SK-N-SH (cell line): Measurements from ENCODE around the gene U2AF1L4. TPM values are rescaled to one million over a fixed set of nuclear protein-coding genes. Genes with fewer than 3 reads are reported as not detected.

Source experiments
- CTCF ChIA-PET: fragments of 300-600, 350-600 bp; formaldehyde crosslinking; extraction: SDS; loops from one replicate; lab custom pipeline; 2021; lab: Yijun Ruan, JAX
- POLR2A ChIA-PET: fragments of 350-600 bp; sonication (Branson Sonifier 250); formaldehyde crosslinking; extraction: SDS; loops from one replicate; lab custom pipeline; 2020; ENCODE audit warnings: antibody characterized with exemption, inconsistent platforms; lab: Yijun Ruan, JAX
- DNase-seq: peaks from one replicate; pipeline ENCODE4 v3.0.0; 2012
- H2AFZ ChIP-seq: fragments of 200-600 bp; sonication (generic); 2 replicates; pipeline ENCODE4 v1.8.1; 2016; ENCODE audit warnings: antibody characterized with exemption, mild to moderate bottlenecking, low read depth
- H3F3A ChIP-seq: fragments of 200-600 bp; sonication (generic); replicated peaks from 2 replicates; pipeline ENCODE3; 2016; ENCODE audit warnings: antibody characterized with exemption, mild to moderate bottlenecking; ENCODE audit not compliant: insufficient read depth
- H3K27ac ChIP-seq, 2 experiments: fragments of 200-500 bp in 1 of 2; fragments of 200-600 bp in 1 of 2; sonication (Bioruptor generic) in 1 of 2; sonication (generic), shearing (Covaris generic) in 1 of 2; 2 replicates each; pipeline versions ENCODE4 v1.5.1 to v1.6.1; 2014 to 2016; ENCODE audit warnings: low read depth in 2 of 2, inconsistent platforms in 1 of 2, low read length in 1 of 2, mild to moderate bottlenecking in 1 of 2, mixed read lengths in 1 of 2
- H3K27me3 ChIP-seq: fragments of 200-600 bp; sonication (generic), shearing (Covaris generic); 2 replicates; pipeline ENCODE4 v1.6.1; 2016; ENCODE audit warnings: mixed run types; ENCODE audit not compliant: insufficient read depth
- H3K36me3 ChIP-seq, 2 experiments: fragments of 200-500 bp in 1 of 2; fragments of 200-600 bp in 1 of 2; sonication (Bioruptor generic) in 1 of 2; sonication (generic) in 1 of 2; replicated peaks in 1 of 2; 2 replicates each; pipeline versions ENCODE3 to v1.5.1; 2014 to 2016; ENCODE audit warnings: low read length in 1 of 2, mild to moderate bottlenecking in 1 of 2; ENCODE audit not compliant: insufficient read depth in 2 of 2, control insufficient read depth in 1 of 2
- H3K4me1 ChIP-seq, 2 experiments: fragments of 200-500 bp in 1 of 2; fragments of 200-600 bp in 1 of 2; sonication (Bioruptor generic) in 1 of 2; sonication (generic), shearing (Covaris generic) in 1 of 2; 2 replicates each; pipeline versions ENCODE4 v1.5.1 to v1.6.1; 2014 to 2016; ENCODE audit warnings: low read depth in 1 of 2, low read length in 1 of 2, mixed run types in 1 of 2; ENCODE audit not compliant: insufficient read depth in 2 of 2, control insufficient read depth in 1 of 2
- H3K4me2 ChIP-seq: fragments of 200-600 bp; sonication (generic), shearing (Covaris generic); 2 replicates; pipeline ENCODE4 v1.6.1; 2017; ENCODE audit warnings: mixed run types
- H3K4me3 ChIP-seq, 2 experiments: fragments of 200-500 bp in 1 of 2; fragments of 200-600 bp in 1 of 2; sonication (Bioruptor generic) in 1 of 2; sonication (generic), shearing (Covaris generic) in 1 of 2; 2 replicates each; pipeline versions ENCODE4 v1.5.1 to v1.8.1; 2014 to 2016; ENCODE audit warnings: low read depth in 2 of 2, inconsistent platforms in 1 of 2, low read length in 1 of 2, mild to moderate bottlenecking in 1 of 2, mixed read lengths in 1 of 2, moderate library complexity in 1 of 2
- H3K79me2 ChIP-seq: fragments of 200-600 bp; sonication (generic); 2 replicates; pipeline ENCODE4 v1.8.1; 2017; ENCODE audit warnings: mild to moderate bottlenecking; ENCODE audit not compliant: insufficient read depth
- H3K9ac ChIP-seq: fragments of 200-600 bp; sonication (generic); 2 replicates; pipeline ENCODE4 v1.6.1; 2017; ENCODE audit warnings: mixed run types
- H3K9me2 ChIP-seq: fragments of 200-600 bp; sonication (generic); 2 replicates; pipeline ENCODE4 v1.6.1; 2017; ENCODE audit warnings: mixed run types
- H3K9me3 ChIP-seq: fragments of 200-600 bp; sonication (generic); 2 replicates; pipeline ENCODE4 v1.6.1; 2017; ENCODE audit warnings: mixed run types, mild to moderate bottlenecking, moderate library complexity
- H4K20me1 ChIP-seq: fragments of 200-600 bp; sonication (generic); 2 replicates; pipeline ENCODE4 v1.6.1; 2017; ENCODE audit warnings: mild to moderate bottlenecking, mixed run types; ENCODE audit not compliant: insufficient read depth
- CTCF ChIP-seq: fragments of 200-600 bp; sonication (generic); IDR thresholded peaks from 2 replicates; pipeline ENCODE4 v1.6.1; 2017; ENCODE audit warnings: antibody characterized with exemption, mild to moderate bottlenecking, moderate library complexity
- FOXJ3 ChIP-seq: sonication (generic); formaldehyde crosslinking; IDR thresholded peaks from 2 replicates; pipeline ENCODE4 v1.5.1; 2020; ENCODE audit warnings: mild to moderate bottlenecking, missing genetic modification reagents
- JUND ChIP-seq: IDR thresholded peaks from 2 replicates; pipeline ENCODE4 v1.4.0; 2012
- MXI1 ChIP-seq: IDR thresholded peaks from 2 replicates; pipeline ENCODE4 v1.6.1; 2012; ENCODE audit warnings: mild to moderate bottlenecking, low read depth, low read length, improper control_type of control experiment
- NFIC ChIP-seq: IDR thresholded peaks from 2 replicates; pipeline ENCODE4 v1.4.0; 2012; ENCODE audit warnings: borderline replicate concordance
- NRF1 ChIP-seq: IDR thresholded peaks from 2 replicates; pipeline ENCODE4 v1.6.1; 2012; ENCODE audit warnings: low read depth, mild to moderate bottlenecking, low read length
- RFX5 ChIP-seq: IDR thresholded peaks from 2 replicates; pipeline ENCODE4 v1.6.1; 2012; ENCODE audit warnings: mild to moderate bottlenecking, improper control_type of control experiment, low read length
- SMC3 ChIP-seq: IDR thresholded peaks from 2 replicates; pipeline ENCODE4 v1.6.1; 2012; ENCODE audit warnings: low read depth, low read length, improper control_type of control experiment
- TEAD4 ChIP-seq: IDR thresholded peaks from 2 replicates; pipeline ENCODE4 v1.4.0; 2012; ENCODE audit warnings: mild to moderate bottlenecking, borderline replicate concordance; ENCODE audit not compliant: insufficient read depth
- WGBS: methylation state at CpG from one replicate; pipeline ENCODE4 v1.1.6; 2017; ENCODE audit warnings: low lambda C conversion rate; 5-methylcytosine and 5-hydroxymethylcytosine counted together
- polyA plus RNA-seq, 3 experiments: library from polyadenylated mRNA; depleted of rRNA; stranded (reverse); fragments of >200 nt; gene quantifications; 2 replicates each; pipeline ENCODE4 v1.2.3, GENCODE V29; 2012
- TF ChIP-seq, protein P1 (sequence below): IDR thresholded peaks from 2 replicates; pipeline ENCODE4; 2012
- TF ChIP-seq, protein P2 (sequence below): IDR thresholded peaks from 2 replicates; pipeline ENCODE4 v1.4.0; 2012; ENCODE audit warnings: low read depth, borderline replicate concordance
- TF ChIP-seq, protein P3 (sequence below): IDR thresholded peaks from 2 replicates; pipeline ENCODE4 v1.4.0; 2012; ENCODE audit warnings: low read depth, borderline replicate concordance

The U2AF1L4 gene
- polyA plus RNA-seq, 1 of the 3 experiments (the other 2 are of a cell fraction), result 25.9 TPM

- ChIA-PET POLR2A (no interaction called here), CTCF (interaction anchor here (1.0 kb wide), 1 partner anchor 85 kb away, joined by 3 read pairs; no protein-coding TSS in a partner anchor)
- Histone ChIP-seq H3K36me3 (peaks cover 4 to 73% of the 10 kb centered on the region in 2 experiments), H3F3A (peaks cover under 1% of the 10 kb centered on the region), H4K20me1 (no peaks in the 10 kb centered on the region), H3K9ac (no peak overlapping the region)
- WGBS, result 87% methylated on average over 5 of the region's 5 CpGs
- TF ChIP-seq NRF1, result no peak
- TF ChIP-seq NFIC, result no peak
- no peak for TF ChIP-seq SMC3
- TF ChIP-seq TEAD4, result no peak
- TF ChIP-seq MXI1, result no peak
- TF ChIP-seq RFX5, result no peak
- TF ChIP-seq, protein P1, sequence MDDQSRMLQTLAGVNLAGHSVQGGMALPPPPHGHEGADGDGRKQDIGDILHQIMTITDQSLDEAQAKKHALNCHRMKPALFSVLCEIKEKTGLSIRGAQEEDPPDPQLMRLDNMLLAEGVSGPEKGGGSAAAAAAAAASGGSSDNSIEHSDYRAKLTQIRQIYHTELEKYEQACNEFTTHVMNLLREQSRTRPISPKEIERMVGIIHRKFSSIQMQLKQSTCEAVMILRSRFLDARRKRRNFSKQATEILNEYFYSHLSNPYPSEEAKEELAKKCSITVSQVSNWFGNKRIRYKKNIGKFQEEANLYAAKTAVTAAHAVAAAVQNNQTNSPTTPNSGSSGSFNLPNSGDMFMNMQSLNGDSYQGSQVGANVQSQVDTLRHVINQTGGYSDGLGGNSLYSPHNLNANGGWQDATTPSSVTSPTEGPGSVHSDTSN, result no peak
- TF ChIP-seq, protein P2, sequence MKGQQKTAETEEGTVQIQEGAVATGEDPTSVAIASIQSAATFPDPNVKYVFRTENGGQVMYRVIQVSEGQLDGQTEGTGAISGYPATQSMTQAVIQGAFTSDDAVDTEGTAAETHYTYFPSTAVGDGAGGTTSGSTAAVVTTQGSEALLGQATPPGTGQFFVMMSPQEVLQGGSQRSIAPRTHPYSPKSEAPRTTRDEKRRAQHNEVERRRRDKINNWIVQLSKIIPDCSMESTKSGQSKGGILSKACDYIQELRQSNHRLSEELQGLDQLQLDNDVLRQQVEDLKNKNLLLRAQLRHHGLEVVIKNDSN, result no peak
- TF ChIP-seq, protein P3, sequence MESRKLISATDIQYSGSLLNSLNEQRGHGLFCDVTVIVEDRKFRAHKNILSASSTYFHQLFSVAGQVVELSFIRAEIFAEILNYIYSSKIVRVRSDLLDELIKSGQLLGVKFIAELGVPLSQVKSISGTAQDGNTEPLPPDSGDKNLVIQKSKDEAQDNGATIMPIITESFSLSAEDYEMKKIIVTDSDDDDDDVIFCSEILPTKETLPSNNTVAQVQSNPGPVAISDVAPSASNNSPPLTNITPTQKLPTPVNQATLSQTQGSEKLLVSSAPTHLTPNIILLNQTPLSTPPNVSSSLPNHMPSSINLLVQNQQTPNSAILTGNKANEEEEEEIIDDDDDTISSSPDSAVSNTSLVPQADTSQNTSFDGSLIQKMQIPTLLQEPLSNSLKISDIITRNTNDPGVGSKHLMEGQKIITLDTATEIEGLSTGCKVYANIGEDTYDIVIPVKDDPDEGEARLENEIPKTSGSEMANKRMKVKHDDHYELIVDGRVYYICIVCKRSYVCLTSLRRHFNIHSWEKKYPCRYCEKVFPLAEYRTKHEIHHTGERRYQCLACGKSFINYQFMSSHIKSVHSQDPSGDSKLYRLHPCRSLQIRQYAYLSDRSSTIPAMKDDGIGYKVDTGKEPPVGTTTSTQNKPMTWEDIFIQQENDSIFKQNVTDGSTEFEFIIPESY, result no peak
- TF ChIP-seq, all 33 proteins: peak for 0
- DNase-seq, result no peak
- H3K4me1 ChIP-seq, result peaks cover 0 to 5% of the 10 kb centered on the region in 2 experiments; a peak in 1 of 4 replicates
- H2AFZ ChIP-seq, result no peak overlapping the region
- H3K9me2 ChIP-seq, result no peaks in the 10 kb centered on the region
- H3K27ac ChIP-seq, result no peak overlapping the region
- no peaks in the 10 kb centered on the region for H3K79me2 ChIP-seq
- no peaks in the 10 kb centered on the region for H3K27me3 ChIP-seq
- no peaks in the 10 kb centered on the region for H3K9me3 ChIP-seq
- H3K4me2 ChIP-seq, result no peak overlapping the region
- H3K4me3 ChIP-seq, result no peak overlapping the region
These were observed 10.3 kb downstream of the U2AF1L4 start for GRCh38 chr19:35734889-35735288.

GRCh38 chr19:35734273-35734672, 10.9 kb downstream of the U2AF1L4 start:
- POLR2A ChIA-PET, result no interaction called here
- H3K9me2 ChIP-seq, result no peaks in the 10 kb centered on the region

More at GRCh38 chr19:35734273-35734672, 10.9 kb downstream of the U2AF1L4 start:
- no peaks in the 10 kb centered on the region for H3K79me2 ChIP-seq
- no peak overlapping the region for H2AFZ ChIP-seq
- no peak overlapping the region for H3K9ac ChIP-seq
- no peaks in the 10 kb centered on the region for H4K20me1 ChIP-seq
- H3K4me2 ChIP-seq, result no peak overlapping the region
- H3F3A ChIP-seq, result no peaks in the 10 kb centered on the region
- DNase-seq, result no peak
- H3K27me3 ChIP-seq, result no peaks in the 10 kb centered on the region
- WGBS, result 97% methylated on average over 8 of the region's 8 CpGs
- no peak overlapping the region for H3K4me3 ChIP-seq
- CTCF ChIA-PET, result interaction anchor here (1.0 kb wide), 1 partner anchor 86 kb away, joined by 3 read pairs; no protein-coding TSS in a partner anchor
- TF ChIP-seq CTCF, result no peak
- TF ChIP-seq NFIC, result no peak
- TF ChIP-seq, protein P1, result no peak
- TF ChIP-seq JUND, result no peak
- no peak for TF ChIP-seq FOXJ3 (CRISPR knock-in tag)
- H3K4me1 ChIP-seq, result no peaks in the 10 kb centered on the region; a peak in 1 of 4 replicates
- no peak overlapping the region for H3K27ac ChIP-seq
- no peaks in the 10 kb centered on the region for H3K9me3 ChIP-seq
- peaks cover 4 to 79% of the 10 kb centered on the region in 2 experiments for H3K36me3 ChIP-seq
